Large intestine (tissue), 3 donors: ENCODE measurements around the gene WDFY2. TPM values are rescaled to one million over a fixed set of nuclear protein-coding genes. Genes with fewer than 3 reads are reported as not detected.

Source experiments
- DNase-seq, 2 donors: peaks; one replicate each; pipeline versions ENCODE4 v3.0.0 to v3.0.0-alpha.2; 2013
- H3K27ac ChIP-seq: one replicate; pipeline ENCODE4 v1.5.1; 2013; ENCODE audit warnings: low read length
- H3K27me3 ChIP-seq: 2 replicates; pipeline ENCODE4 v1.6.1; 2013; ENCODE audit warnings: low read length; ENCODE audit not compliant: control insufficient read depth, insufficient read depth
- H3K36me3 ChIP-seq: 2 replicates; pipeline ENCODE4 v1.6.1; 2013; ENCODE audit warnings: low read length; ENCODE audit not compliant: control insufficient read depth, insufficient read depth
- H3K4me1 ChIP-seq: one replicate; pipeline ENCODE4 v1.6.1; 2013; ENCODE audit warnings: low read length; ENCODE audit not compliant: control insufficient read depth, insufficient read depth
- H3K4me3 ChIP-seq: one replicate; pipeline ENCODE4 v1.5.1; 2013; ENCODE audit warnings: low read length
- H3K9me3 ChIP-seq: one replicate; pipeline ENCODE4 v1.6.1; 2013; ENCODE audit warnings: mild to moderate bottlenecking, low read depth, low read length, moderate library complexity; ENCODE audit not compliant: control insufficient read depth
- WGBS: methylation state at CpG from one replicate; pipeline ENCODE4 v1.1.5; 2013; ENCODE audit warnings: low lambda C conversion rate; ENCODE audit not compliant: insufficient coverage; 5-methylcytosine and 5-hydroxymethylcytosine counted together
- polyA plus RNA-seq: library from polyadenylated mRNA; unstranded; fragments of 120-200 nt; gene quantifications from one replicate; pipeline ENCODE4 v1.2.1, GENCODE V29; 2013

Gene WDFY2
- polyA plus RNA-seq, 1 donor = 7.2 TPM

- no peaks in the 10 kb centered on the region for H3K27me3 ChIP-seq
Measured at GRCh38 chr13:51618626-51619025, 34.4 kb downstream of the WDFY2 start.

DNA sequence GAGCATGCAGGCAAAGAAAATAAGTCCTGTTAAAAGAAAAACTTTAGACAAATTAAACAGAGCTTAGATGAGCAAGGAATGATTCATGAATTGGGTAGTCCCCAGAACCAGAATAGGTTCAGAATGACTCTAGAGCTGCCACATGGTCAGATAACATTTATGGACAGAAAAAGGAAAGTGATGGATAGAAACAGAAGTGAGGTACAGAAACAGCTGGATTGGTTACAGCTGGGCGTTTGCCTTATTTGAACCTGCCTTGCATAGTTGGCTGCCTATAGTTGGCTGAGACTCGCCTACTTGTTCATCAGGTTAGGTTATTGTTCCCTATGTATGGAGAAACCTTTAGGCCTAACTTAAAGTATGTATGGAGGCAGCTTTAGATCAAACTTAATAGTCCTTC is 35.4 kb downstream of the WDFY2 start:
- H3K36me3 ChIP-seq = no peaks in the 10 kb centered on the region
- no peaks in the 10 kb centered on the region for H3K4me1 ChIP-seq
- no peaks in the 10 kb centered on the region for H3K27me3 ChIP-seq
- no peak for DNase-seq
- H3K9me3 ChIP-seq = no peaks in the 10 kb centered on the region
- no peak overlapping the region for H3K4me3 ChIP-seq
- H3K27ac ChIP-seq = no peak overlapping the region
- WGBS = no CpG with 5 or more reads among the region's 2 CpGs

More at GRCh38 chr13:51618626-51619025, 34.4 kb downstream of the WDFY2 start:
- Histone ChIP-seq H3K4me3 (no peak overlapping the region), H3K36me3 (no peaks in the 10 kb centered on the region), H3K4me1 (no peaks in the 10 kb centered on the region), H3K27ac (no peak overlapping the region), H3K9me3 (no peaks in the 10 kb centered on the region)
- no peak for DNase-seq
- no CpG with 5 or more reads among the region's 1 CpG for WGBS

DNA sequence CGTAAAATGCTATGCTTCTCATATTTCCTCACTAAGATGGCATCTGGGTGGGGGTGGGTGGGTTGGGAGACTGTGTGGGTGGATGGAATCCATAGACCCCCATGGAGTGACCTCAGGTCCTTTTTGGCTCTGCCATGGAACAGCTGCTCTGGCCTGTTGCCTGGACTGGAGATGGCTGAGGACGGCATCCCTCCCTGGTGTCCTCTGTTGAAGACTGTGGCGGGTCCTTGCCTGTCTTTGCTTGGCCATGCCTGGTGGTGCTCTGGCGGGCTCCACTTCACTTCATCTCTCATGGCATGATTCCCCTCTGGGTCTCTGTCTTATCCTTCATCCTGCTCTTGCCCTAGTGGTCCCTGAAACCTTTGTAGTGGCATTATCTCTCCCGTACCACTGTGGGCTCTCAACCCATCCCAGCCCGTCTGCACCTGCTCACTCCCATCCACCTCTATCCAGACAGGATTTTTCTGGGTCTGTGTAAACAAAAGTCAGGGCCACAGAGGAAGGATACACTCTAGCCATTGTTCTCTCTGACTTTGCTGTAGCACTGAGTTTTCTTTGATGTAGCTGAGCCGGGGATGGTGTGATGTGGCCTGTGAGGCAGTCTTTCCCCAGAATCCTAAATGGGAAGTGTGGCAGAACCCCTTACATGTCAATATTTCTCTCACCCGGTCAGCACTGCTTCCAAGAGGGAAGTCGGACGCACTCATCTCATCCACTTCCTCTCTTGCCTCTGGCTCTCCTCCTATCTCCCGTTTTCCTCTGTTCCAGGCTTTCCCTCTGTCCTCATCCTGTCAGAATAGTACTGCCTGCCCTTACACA is 36.1 kb downstream of the WDFY2 start:
- Histone ChIP-seq H3K4me3 (no peak overlapping the region), H3K27ac (no peak overlapping the region), H3K27me3 (no peaks in the 10 kb centered on the region), H3K9me3 (no peaks in the 10 kb centered on the region), H3K36me3 (no peaks in the 10 kb centered on the region), H3K4me1 (no peaks in the 10 kb centered on the region)
- no peak for DNase-seq
- WGBS = 93% methylated on average over 3 of the region's 11 CpGs

DNA sequence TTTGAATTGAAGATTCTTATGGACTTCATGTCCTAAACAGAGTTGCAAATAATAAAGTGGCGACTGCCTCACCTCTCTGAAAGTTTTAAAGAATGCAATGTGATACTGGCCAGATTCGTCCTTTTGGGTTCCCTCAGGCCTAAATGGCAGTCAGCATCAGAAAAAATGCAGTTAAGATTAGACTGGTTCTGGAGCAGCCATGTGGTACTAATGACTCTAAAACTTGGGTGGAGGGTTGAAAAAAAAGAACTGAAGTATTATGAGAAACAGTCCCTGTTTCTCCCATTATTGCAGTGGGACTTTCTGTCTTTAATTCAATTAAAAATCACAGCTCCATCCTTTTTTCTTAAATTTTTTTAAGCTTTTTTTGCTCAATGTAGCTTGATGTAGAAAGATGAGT is 37.3 kb downstream of the WDFY2 start:
- DNase-seq = no peak
- no peaks in the 10 kb centered on the region for H3K27me3 ChIP-seq
- H3K4me1 ChIP-seq = no peaks in the 10 kb centered on the region
- no peaks in the 10 kb centered on the region for H3K36me3 ChIP-seq
- H3K9me3 ChIP-seq = no peaks in the 10 kb centered on the region
- H3K4me3 ChIP-seq = no peak overlapping the region
- H3K27ac ChIP-seq = no peak overlapping the region
- 100% methylated on average over 2 of the region's 2 CpGs for WGBS

GRCh38 chr13:51623473-51623872 is 39.2 kb downstream of the WDFY2 start:
- Histone ChIP-seq H3K36me3 (no peaks in the 10 kb centered on the region), H3K27me3 (no peaks in the 10 kb centered on the region), H3K27ac (no peak overlapping the region), H3K4me3 (no peak overlapping the region), H3K9me3 (no peaks in the 10 kb centered on the region), H3K4me1 (no peaks in the 10 kb centered on the region)
- DNase-seq = no peak
- WGBS = no CpG with 5 or more reads among the region's 2 CpGs

GRCh38 chr13:51624207-51624606 is 39.9 kb downstream of the WDFY2 start:
- Histone ChIP-seq H3K4me1 (no peaks in the 10 kb centered on the region), H3K9me3 (no peaks in the 10 kb centered on the region), H3K27ac (no peak overlapping the region), H3K4me3 (no peak overlapping the region), H3K27me3 (no peaks in the 10 kb centered on the region), H3K36me3 (no peaks in the 10 kb centered on the region)
- no peak for DNase-seq
- no CpG with 5 or more reads among the region's 1 CpG for WGBS

DNA sequence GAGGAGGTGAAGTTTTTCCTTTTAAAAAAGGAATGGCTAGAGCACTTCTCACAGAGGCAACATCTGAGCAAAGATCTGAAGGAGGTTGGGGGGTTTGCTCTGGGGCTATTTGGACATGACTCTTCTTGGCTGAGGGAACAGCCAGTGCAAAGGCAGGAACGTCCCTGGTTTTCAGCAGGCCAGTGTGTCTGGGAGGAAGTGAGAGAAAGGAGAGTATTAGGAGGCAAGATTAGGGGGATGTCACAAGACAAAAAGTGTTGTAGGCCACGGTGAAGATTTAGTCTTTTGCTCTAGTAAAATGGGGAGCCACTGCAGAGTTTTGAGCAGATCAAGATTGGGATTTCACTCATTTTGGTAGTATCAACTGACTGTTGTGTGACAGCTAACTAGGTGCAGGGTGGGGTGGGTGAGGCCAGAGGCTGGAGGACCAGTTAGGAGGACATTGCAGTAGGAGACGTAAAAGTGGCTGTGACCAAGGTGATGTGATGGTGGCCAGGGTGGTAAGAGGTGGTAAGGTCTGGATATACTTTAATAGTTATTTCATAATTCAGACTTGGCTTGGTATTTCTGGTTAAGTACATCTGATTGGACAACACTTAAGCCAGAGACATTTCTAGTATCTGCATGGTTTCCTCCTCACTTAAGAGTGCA is 40.6 kb downstream of the WDFY2 start:
- WGBS = no CpG with 5 or more reads among the region's 3 CpGs
- Histone ChIP-seq H3K27me3 (no peaks in the 10 kb centered on the region), H3K36me3 (no peaks in the 10 kb centered on the region), H3K27ac (no peak overlapping the region), H3K4me3 (no peak overlapping the region), H3K9me3 (no peaks in the 10 kb centered on the region), H3K4me1 (no peaks in the 10 kb centered on the region)
- no peak for DNase-seq

- Histone ChIP-seq H3K4me1 (no peaks in the 10 kb centered on the region), H3K27me3 (no peaks in the 10 kb centered on the region), H3K27ac (no peak overlapping the region), H3K36me3 (no peaks in the 10 kb centered on the region), H3K9me3 (no peaks in the 10 kb centered on the region), H3K4me3 (no peak overlapping the region)
- WGBS = 94% methylated on average over 3 of the region's 7 CpGs
- no peak for DNase-seq
Measured at GRCh38 chr13:51625555-51626345, 41.5 kb downstream of the WDFY2 start.

GRCh38 chr13:51626749-51627148 is 42.5 kb downstream of the WDFY2 start:
- H3K36me3 ChIP-seq = no peaks in the 10 kb centered on the region
- no peaks in the 10 kb centered on the region for H3K4me1 ChIP-seq
- no CpG with 5 or more reads among the region's 3 CpGs for WGBS
- DNase-seq = no peak
- no peaks in the 10 kb centered on the region for H3K27me3 ChIP-seq
- no peak overlapping the region for H3K4me3 ChIP-seq
- no peak overlapping the region for H3K27ac ChIP-seq
- no peaks in the 10 kb centered on the region for H3K9me3 ChIP-seq

DNA sequence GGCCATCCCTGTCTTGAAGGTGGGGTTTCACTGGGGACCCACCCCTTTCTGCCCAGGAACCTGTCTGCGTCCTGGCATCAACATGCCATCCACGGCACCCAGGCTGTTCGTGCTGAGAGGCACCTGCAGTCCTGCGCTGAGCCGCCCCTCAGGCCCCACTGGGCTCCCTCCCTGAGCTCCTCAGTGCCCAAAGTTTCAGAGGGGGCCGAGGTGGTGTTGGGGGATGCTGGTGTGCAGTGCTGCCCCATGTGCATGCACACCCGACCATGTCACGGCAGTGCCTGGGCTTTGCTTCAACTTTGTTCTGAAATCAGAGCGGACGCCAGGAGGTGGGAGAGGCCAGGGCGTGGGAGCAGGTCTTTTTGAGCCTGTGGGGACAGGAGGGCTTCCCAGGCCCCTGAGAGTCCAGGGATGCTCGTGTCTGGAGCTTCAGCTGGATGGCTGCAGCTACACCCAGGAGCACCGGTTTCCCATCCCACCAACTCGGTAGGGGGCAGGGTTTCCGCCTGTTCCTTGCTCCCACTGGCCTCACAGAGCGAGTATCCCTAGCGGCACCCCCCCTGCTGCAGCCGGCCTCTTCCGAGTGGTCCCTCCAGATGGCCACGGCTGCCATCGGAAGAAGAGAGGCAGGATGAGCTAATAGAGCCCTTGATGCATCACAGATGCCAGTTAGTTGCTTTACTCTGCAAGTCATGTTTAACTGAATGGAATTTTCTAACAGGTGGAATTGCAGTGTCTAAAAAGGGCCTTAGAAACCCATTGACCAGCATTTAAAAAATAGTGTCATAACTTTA is 44.0 kb downstream of the WDFY2 start:
- Histone ChIP-seq H3K27me3 (no peaks in the 10 kb centered on the region), H3K4me1 (no peaks in the 10 kb centered on the region), H3K4me3 (no peak overlapping the region), H3K9me3 (no peaks in the 10 kb centered on the region), H3K36me3 (no peaks in the 10 kb centered on the region), H3K27ac (no peak overlapping the region)
- DNase-seq = no peak
- WGBS = no CpG with 5 or more reads among the region's 21 CpGs
